Skeletal muscle satellite cell (primary cell): ENCODE data around the gene FBF1.

Experiments used
- H3K27me3 ChIP-seq: 2 replicates; pipeline ENCODE4 v1.7.0; 2013; ENCODE audit warnings: low read length; ENCODE audit not compliant: control insufficient read depth, insufficient read depth
- H3K36me3 ChIP-seq: 2 replicates; pipeline ENCODE4 v1.7.0; 2013; ENCODE audit warnings: mild to moderate bottlenecking, control low read depth, low read length; ENCODE audit not compliant: insufficient read depth
- H3K4me1 ChIP-seq: 2 replicates; pipeline ENCODE4 v1.7.0; 2013; ENCODE audit warnings: low read length; ENCODE audit not compliant: control insufficient read depth, insufficient read depth
- H3K4me2 ChIP-seq: 2 replicates; pipeline ENCODE4 v1.7.0; 2013; ENCODE audit warnings: mild to moderate bottlenecking, low read length
- H3K4me3 ChIP-seq: 2 replicates; pipeline ENCODE4 v1.7.0; 2013; ENCODE audit warnings: low read length
- H3K9ac ChIP-seq: 2 replicates; pipeline ENCODE4 v1.7.0; 2013; ENCODE audit warnings: mild to moderate bottlenecking, low read depth, low read length, moderate library complexity
- H3K9me3 ChIP-seq: replicated peaks from 2 replicates; pipeline ENCODE4 v1.7.0; 2013; ENCODE audit warnings: mild to moderate bottlenecking, control low read depth, low read length

Gene FBF1

GRCh38 chr17:75922173-75922961, 18.5 kb downstream of the FBF1 start:
- Histone ChIP-seq H3K9ac (no peak overlapping the region), H3K4me3 (no peak overlapping the region)

GRCh38 chr17:75921596-75921995, 19.2 kb downstream of the FBF1 start:
- Histone ChIP-seq H3K4me1 (no peaks in the 10 kb centered on the region), H3K4me2 (no peak overlapping the region), H3K27me3 (no peaks in the 10 kb centered on the region), H3K4me3 (no peak overlapping the region), H3K36me3 (peaks cover 23% of the 10 kb centered on the region), H3K9ac (no peak overlapping the region), H3K9me3 (no peaks in the 10 kb centered on the region)

More at GRCh38 chr17:75922173-75922961, 18.5 kb downstream of the FBF1 start:
- no peaks in the 10 kb centered on the region for H3K27me3 ChIP-seq
- no peaks in the 10 kb centered on the region for H3K9me3 ChIP-seq
- H3K4me1 ChIP-seq = no peaks in the 10 kb centered on the region
- H3K4me2 ChIP-seq = no peak overlapping the region
- peaks cover 23% of the 10 kb centered on the region for H3K36me3 ChIP-seq

- no peak overlapping the region for H3K9ac ChIP-seq
- peaks cover 15% of the 10 kb centered on the region for H3K36me3 ChIP-seq
- no peaks in the 10 kb centered on the region for H3K4me1 ChIP-seq
- no peak overlapping the region for H3K4me2 ChIP-seq
- H3K4me3 ChIP-seq = no peak overlapping the region
- H3K27me3 ChIP-seq = no peaks in the 10 kb centered on the region
- H3K9me3 ChIP-seq = no peaks in the 10 kb centered on the region
Measured at GRCh38 chr17:75920045-75920560, 20.7 kb downstream of the FBF1 start.

GRCh38 chr17:75919611-75920010, 21.2 kb downstream of the FBF1 start:
- H3K4me2 ChIP-seq = no peak overlapping the region
- no peak overlapping the region for H3K9ac ChIP-seq
- H3K4me3 ChIP-seq = no peak overlapping the region
- no peaks in the 10 kb centered on the region for H3K4me1 ChIP-seq
- no peaks in the 10 kb centered on the region for H3K27me3 ChIP-seq
- H3K9me3 ChIP-seq = no peaks in the 10 kb centered on the region
- peaks cover 15% of the 10 kb centered on the region for H3K36me3 ChIP-seq

GRCh38 chr17:75917917-75918445, 22.9 kb downstream of the FBF1 start:
- Histone ChIP-seq H3K9ac (no peak overlapping the region), H3K27me3 (no peaks in the 10 kb centered on the region), H3K36me3 (peaks cover 11% of the 10 kb centered on the region), H3K4me1 (no peaks in the 10 kb centered on the region), H3K4me2 (no peak overlapping the region), H3K4me3 (no peak overlapping the region), H3K9me3 (no peaks in the 10 kb centered on the region)

- no peak overlapping the region for H3K4me2 ChIP-seq
- no peak overlapping the region for H3K4me3 ChIP-seq
- no peaks in the 10 kb centered on the region for H3K27me3 ChIP-seq
- peaks cover 9% of the 10 kb centered on the region for H3K36me3 ChIP-seq
- H3K4me1 ChIP-seq = no peaks in the 10 kb centered on the region
- H3K9me3 ChIP-seq = no peaks in the 10 kb centered on the region
- H3K9ac ChIP-seq = no peak overlapping the region
Measured at GRCh38 chr17:75917141-75917916, 23.5 kb downstream of the FBF1 start.

GRCh38 chr17:75915268-75915667, 25.6 kb downstream of the FBF1 start:
- H3K4me1 ChIP-seq = no peaks in the 10 kb centered on the region
- H3K27me3 ChIP-seq = no peaks in the 10 kb centered on the region
- H3K4me2 ChIP-seq = no peak overlapping the region
- H3K9ac ChIP-seq = no peak overlapping the region
- H3K4me3 ChIP-seq = no peak overlapping the region
- H3K36me3 ChIP-seq = peaks cover 9% of the 10 kb centered on the region
- no peaks in the 10 kb centered on the region for H3K9me3 ChIP-seq

- H3K4me1 ChIP-seq = no peaks in the 10 kb centered on the region
- no peaks in the 10 kb centered on the region for H3K9me3 ChIP-seq
- H3K4me2 ChIP-seq = no peak overlapping the region
- H3K9ac ChIP-seq = no peak overlapping the region
- H3K27me3 ChIP-seq = no peaks in the 10 kb centered on the region
- no peak overlapping the region for H3K4me3 ChIP-seq
- H3K36me3 ChIP-seq = peaks cover 9% of the 10 kb centered on the region
Measured at GRCh38 chr17:75914643-75915267, 26.1 kb downstream of the FBF1 start.

- no peak overlapping the region for H3K4me3 ChIP-seq
Measured at GRCh38 chr17:75913537-75914210, 27.2 kb downstream of the FBF1 start.

GRCh38 chr17:75910699-75911098, 30.1 kb downstream of the FBF1 start:
- no peak overlapping the region for H3K4me3 ChIP-seq
- H3K9me3 ChIP-seq = no peaks in the 10 kb centered on the region
- peaks cover 5% of the 10 kb centered on the region for H3K36me3 ChIP-seq
- no peaks in the 10 kb centered on the region for H3K27me3 ChIP-seq
- H3K4me2 ChIP-seq = no peak overlapping the region
- no peaks in the 10 kb centered on the region for H3K4me1 ChIP-seq
- no peak overlapping the region for H3K9ac ChIP-seq

More at GRCh38 chr17:75913537-75914210, 27.2 kb downstream of the FBF1 start:
- H3K9ac ChIP-seq = no peak overlapping the region
- H3K36me3 ChIP-seq = peaks cover 5% of the 10 kb centered on the region
- H3K9me3 ChIP-seq = no peaks in the 10 kb centered on the region
- H3K4me2 ChIP-seq = no peak overlapping the region
- no peaks in the 10 kb centered on the region for H3K27me3 ChIP-seq
- no peaks in the 10 kb centered on the region for H3K4me1 ChIP-seq
